Spleen (tissue), 7 donors: ENCODE measurements around the gene RBM38.
"Not testable (repeated sequence)": the region's sequence is repeated elsewhere in the genome, so short reads cannot be mapped to it uniquely, and the experiment has no call there.

Source experiments
- POLR2A ChIP-seq, 3 donors: fragments of 450-650 bp; IDR thresholded peaks; one replicate each; pipeline ENCODE4 v1.5.1; 2017; ENCODE audit warnings: antibody characterized with exemption in 3 of 3, mild to moderate bottlenecking in 1 of 3
- POLR2AphosphoS5 ChIP-seq, 3 donors: sonication (generic); formaldehyde crosslinking; IDR thresholded peaks; one replicate each; pipeline ENCODE4 v1.5.1; 2017; ENCODE audit warnings: antibody characterized with exemption in 3 of 3
- TF ChIP-seq, protein P1 (sequence below), 11 experiments: fragments of 200-600 bp in 7 of 11; fragments of 450-650 bp in 4 of 11; sonication (generic) in 4 of 11; IDR thresholded peaks in 8 of 11; conservative IDR thresholded peaks in 3 of 11; 1 replicate in 7 of 11; 2 replicates in 4 of 11; pipeline versions ENCODE4 v1.4.0 to v1.8.0; 2016 to 2021; ENCODE audit warnings: antibody characterized with exemption in 11 of 11, inconsistent platforms in 4 of 11, mild to moderate bottlenecking in 1 of 11
- donor health status: DM: no; HTN: no; CAD: no; lungs with moderate emphysema.
- donor health status: DM: no; HTN: no; CAD: no.
- donor health status: DM: no; HTN: no; CAD: no.

DNA sequence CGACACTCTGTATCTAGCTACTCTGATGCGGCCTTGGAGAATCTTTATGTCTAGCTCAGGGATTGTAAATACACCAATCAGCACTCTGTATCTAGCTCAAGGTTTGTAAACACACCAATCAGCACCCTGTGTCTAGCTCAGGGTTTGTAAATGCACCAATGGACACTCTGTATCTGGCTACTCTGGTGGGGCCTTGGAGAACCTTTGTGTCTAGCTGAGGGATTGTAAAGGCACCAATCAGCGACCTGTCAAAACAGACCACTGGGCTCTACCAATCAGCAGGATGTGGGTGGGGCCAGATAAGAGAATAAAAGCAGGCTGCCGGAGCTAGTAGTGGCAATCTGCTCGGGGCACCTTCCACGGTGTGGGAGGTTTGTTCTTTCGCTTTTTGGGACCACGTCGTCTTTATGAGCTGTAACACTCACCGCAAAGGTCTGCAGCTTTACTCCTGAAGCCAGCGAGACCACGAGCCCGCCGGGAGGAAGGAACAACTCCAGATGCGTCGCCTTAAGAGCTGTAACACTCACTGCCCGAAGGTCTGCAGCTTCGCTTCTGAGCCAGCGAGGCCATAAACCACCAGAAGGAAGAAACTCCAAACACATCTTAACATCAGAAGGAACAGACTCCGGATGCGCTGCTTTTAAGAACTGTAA, 42.1 kb upstream of the RBM38 start:
- TF ChIP-seq, protein P1, sequence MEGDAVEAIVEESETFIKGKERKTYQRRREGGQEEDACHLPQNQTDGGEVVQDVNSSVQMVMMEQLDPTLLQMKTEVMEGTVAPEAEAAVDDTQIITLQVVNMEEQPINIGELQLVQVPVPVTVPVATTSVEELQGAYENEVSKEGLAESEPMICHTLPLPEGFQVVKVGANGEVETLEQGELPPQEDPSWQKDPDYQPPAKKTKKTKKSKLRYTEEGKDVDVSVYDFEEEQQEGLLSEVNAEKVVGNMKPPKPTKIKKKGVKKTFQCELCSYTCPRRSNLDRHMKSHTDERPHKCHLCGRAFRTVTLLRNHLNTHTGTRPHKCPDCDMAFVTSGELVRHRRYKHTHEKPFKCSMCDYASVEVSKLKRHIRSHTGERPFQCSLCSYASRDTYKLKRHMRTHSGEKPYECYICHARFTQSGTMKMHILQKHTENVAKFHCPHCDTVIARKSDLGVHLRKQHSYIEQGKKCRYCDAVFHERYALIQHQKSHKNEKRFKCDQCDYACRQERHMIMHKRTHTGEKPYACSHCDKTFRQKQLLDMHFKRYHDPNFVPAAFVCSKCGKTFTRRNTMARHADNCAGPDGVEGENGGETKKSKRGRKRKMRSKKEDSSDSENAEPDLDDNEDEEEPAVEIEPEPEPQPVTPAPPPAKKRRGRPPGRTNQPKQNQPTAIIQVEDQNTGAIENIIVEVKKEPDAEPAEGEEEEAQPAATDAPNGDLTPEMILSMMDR (IDR thresholded peaks at IDR 0.05 in 8 of 11, conservative IDR thresholded peaks at IDR 0.05 in 3 of 11), result not testable (repeated sequence)
- TF ChIP-seq POLR2A, POLR2AphosphoS5 (IDR thresholded peaks at IDR 0.05): not testable (repeated sequence)
